Body of pancreas (tissue), 4 donors: Measurements from ENCODE around the gene JUN. TPM values are rescaled to one million over a fixed set of nuclear protein-coding genes. Genes with fewer than 3 reads are reported as not detected.

ENCODE experiments used
- ATAC-seq: fragments of 150-250 bp; one replicate; pipeline ENCODE4 v1.9.1; 2016
- DNase-seq, 4 donors: peaks; one replicate each; pipeline ENCODE4 v3.0.0-alpha.2; 2019
- H3K27ac ChIP-seq, 4 donors: fragments of 200-600 bp; sonication (generic); 1 replicate in 3 of 4; 2 replicates in 1 of 4; pipeline versions ENCODE4 v1.5.1 to v1.6.1; 2016 to 2019; ENCODE audit warnings: mild to moderate bottlenecking in 1 of 4, mixed read lengths in 1 of 4, moderate library complexity in 1 of 4
- H3K27me3 ChIP-seq, 2 donors: fragments of 200-600 bp; sonication (generic); one replicate each; pipeline ENCODE4 v1.6.0; 2016; ENCODE audit warnings: mild to moderate bottlenecking in 1 of 2
- H3K36me3 ChIP-seq, 2 donors: fragments of 200-600 bp; sonication (generic); replicated peaks in 1 of 2; 2 replicates each; pipeline ENCODE4 v1.5.1; 2016; ENCODE audit warnings: low read depth in 2 of 2; ENCODE audit not compliant: insufficient read depth in 1 of 2
- H3K4me1 ChIP-seq: fragments of 200-600 bp; sonication (generic); one replicate; pipeline ENCODE4 v1.6.0; 2016
- H3K4me3 ChIP-seq, 2 donors: fragments of 200-600 bp; sonication (generic); 1 replicate in 1 of 2; 2 replicates in 1 of 2; pipeline ENCODE4 v1.5.1; 2016 to 2019
- H3K9me3 ChIP-seq, 3 donors: fragments of 200-600 bp; sonication (generic); 1 replicate in 2 of 3; 2 replicates in 1 of 3; pipeline ENCODE4 v1.5.1; 2016
- POLR2A ChIP-seq, 3 donors: fragments of 450-650 bp; IDR thresholded peaks; one replicate each; pipeline ENCODE4 v1.6.1; 2016; ENCODE audit warnings: antibody characterized with exemption in 3 of 3, mild to moderate bottlenecking in 2 of 3
- WGBS, 2 donors: methylation state at CpG; one replicate each; pipeline ENCODE4 v1.1.5; 2017; 5-methylcytosine and 5-hydroxymethylcytosine counted together
- intact Hi-C: fragments of 100-400 bp; cut with DNase I; formaldehyde crosslinking; loops from one replicate; pipeline ENCODE4 v1.15.1; 2023
- total RNA-seq, 2 donors: library from RNA; depleted of rRNA; stranded (reverse); fragments of >200 nt; gene quantifications; one replicate each; pipeline ENCODE4 v1.1.0, GENCODE V29; 2016
- TF ChIP-seq, protein P1 (sequence below), 7 experiments: fragments of 450-650 bp in 4 of 7; fragments of 200-600 bp in 3 of 7; sonication (generic) in 3 of 7; IDR thresholded peaks; one replicate each; pipeline ENCODE4 v1.5.1; 2016 to 2019; ENCODE audit warnings: antibody characterized with exemption in 7 of 7

JUN gene
- total RNA-seq, 2 donors from 2014 or later, result 320 to 712 TPM

DNA sequence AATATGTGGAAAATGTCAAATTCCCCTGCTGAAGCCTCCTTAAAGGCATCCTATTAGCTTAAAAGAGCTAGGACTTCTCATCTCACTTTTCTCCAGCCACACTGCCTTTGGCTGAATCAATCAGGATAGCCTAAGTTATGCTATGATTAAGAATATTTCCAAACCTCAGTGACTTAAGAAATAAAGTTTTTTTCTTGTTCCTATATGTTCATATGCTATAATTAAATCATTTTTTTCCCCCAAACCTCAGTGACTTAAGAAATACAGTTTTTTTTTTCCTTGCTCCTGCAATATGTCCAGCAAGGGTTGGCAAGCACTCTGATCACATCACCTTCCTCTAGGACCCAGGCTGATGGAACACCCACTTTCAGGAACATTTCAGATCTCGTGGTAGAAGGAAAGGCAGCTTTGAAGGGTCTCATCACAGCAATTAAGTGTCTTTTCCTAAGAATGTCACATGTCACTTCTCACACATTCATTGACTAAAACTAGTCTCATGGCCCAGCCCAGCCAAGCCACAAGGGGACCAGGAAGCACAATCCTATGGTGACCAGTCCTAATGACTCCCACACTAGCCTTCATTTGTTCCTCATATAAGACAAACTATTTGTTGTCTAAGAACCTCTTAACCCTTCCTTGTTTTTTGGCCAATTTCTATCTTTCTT, 6.3 kb upstream of the JUN start:
- no peak overlapping the region for H3K4me3 ChIP-seq
- no peak overlapping the region for H3K27ac ChIP-seq
- no peaks in the 10 kb centered on the region for H3K27me3 ChIP-seq
- TF ChIP-seq, protein P1, sequence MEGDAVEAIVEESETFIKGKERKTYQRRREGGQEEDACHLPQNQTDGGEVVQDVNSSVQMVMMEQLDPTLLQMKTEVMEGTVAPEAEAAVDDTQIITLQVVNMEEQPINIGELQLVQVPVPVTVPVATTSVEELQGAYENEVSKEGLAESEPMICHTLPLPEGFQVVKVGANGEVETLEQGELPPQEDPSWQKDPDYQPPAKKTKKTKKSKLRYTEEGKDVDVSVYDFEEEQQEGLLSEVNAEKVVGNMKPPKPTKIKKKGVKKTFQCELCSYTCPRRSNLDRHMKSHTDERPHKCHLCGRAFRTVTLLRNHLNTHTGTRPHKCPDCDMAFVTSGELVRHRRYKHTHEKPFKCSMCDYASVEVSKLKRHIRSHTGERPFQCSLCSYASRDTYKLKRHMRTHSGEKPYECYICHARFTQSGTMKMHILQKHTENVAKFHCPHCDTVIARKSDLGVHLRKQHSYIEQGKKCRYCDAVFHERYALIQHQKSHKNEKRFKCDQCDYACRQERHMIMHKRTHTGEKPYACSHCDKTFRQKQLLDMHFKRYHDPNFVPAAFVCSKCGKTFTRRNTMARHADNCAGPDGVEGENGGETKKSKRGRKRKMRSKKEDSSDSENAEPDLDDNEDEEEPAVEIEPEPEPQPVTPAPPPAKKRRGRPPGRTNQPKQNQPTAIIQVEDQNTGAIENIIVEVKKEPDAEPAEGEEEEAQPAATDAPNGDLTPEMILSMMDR (IDR thresholded peaks at IDR 0.05), result no peak
- no peak for TF ChIP-seq POLR2A (IDR thresholded peaks at IDR 0.05)
- 67 to 88% methylated on average over 1 of the region's 1 CpG for WGBS, 2 donors
- no peak for DNase-seq
- peaks cover 12% of the 10 kb centered on the region for H3K4me1 ChIP-seq
- no peaks in the 10 kb centered on the region for H3K9me3 ChIP-seq
- no peaks in the 10 kb centered on the region for H3K36me3 ChIP-seq
- intact Hi-C loops, result no loop called here
- no peak for ATAC-seq

DNA sequence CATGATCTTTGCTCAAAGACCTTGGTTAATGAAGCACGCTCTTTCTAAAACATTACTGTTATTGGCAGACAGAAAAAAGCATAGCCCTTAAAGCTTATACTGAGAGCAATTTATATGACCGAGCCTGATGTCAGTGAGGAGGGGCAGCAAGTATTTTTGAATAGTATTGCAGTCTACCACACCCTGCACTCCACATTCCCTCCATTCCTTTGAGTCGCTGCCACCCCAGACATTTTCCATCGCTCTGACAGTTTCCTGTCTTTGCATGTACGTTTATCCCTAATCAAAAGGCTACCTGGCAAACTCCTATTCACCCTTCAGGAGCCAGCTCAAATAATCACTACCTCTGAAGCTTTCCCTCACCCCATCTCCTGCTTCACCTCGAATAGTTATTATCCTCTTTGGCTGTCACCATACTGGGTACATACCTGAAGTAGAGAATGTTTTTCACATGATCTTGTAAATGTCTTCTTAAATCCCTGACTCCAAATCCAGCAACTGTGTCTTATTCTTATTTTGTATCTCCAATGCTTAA, 5.5 kb upstream of the JUN start:
- DNase-seq (no peak), ATAC-seq (no peak)
- Histone ChIP-seq H3K4me1 (peaks cover 12% of the 10 kb centered on the region), H3K27ac (no peak overlapping the region), H3K9me3 (no peaks in the 10 kb centered on the region), H3K36me3 (no peaks in the 10 kb centered on the region), H3K4me3 (no peak overlapping the region), H3K27me3 (no peaks in the 10 kb centered on the region)
- WGBS, 2 donors, result 88 to 92% methylated on average over 6 of the region's 6 CpGs
- TF ChIP-seq, protein P1 (IDR thresholded peaks at IDR 0.05), result no peak
- no peak for TF ChIP-seq POLR2A (IDR thresholded peaks at IDR 0.05)
- intact Hi-C loops, result no loop called here

DNA sequence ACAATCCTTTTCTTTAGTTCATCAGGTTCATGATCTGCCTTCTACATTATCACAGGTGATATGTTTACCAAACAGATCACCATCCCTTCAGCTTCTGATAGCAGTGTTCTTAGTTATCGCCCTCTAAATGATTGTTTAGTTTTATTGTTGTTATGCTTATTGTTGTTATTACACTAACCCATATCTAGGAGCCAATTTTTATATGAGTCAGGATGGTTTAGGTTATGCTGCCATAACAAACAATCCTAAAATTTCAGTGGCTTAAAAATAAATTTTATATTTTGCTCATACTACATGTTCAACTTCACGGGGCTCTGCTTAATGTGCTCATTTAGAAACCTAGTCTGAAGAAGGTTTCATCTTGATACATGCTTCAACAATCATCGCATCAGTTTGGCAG, 4.4 kb upstream of the JUN start:
- DNase-seq, result no peak
- Histone ChIP-seq H3K4me3 (no peak overlapping the region), H3K27ac (no peak overlapping the region), H3K9me3 (no peaks in the 10 kb centered on the region), H3K4me1 (peaks cover 12% of the 10 kb centered on the region), H3K36me3 (no peaks in the 10 kb centered on the region), H3K27me3 (no peaks in the 10 kb centered on the region)
- intact Hi-C loops, result no loop called here
- WGBS, 2 donors, result 88 to 96% methylated on average over 3 of the region's 3 CpGs
- ATAC-seq, result no peak
- no peak for TF ChIP-seq POLR2A (IDR thresholded peaks at IDR 0.05)
- TF ChIP-seq, protein P1 (IDR thresholded peaks at IDR 0.05), result no peak

DNA sequence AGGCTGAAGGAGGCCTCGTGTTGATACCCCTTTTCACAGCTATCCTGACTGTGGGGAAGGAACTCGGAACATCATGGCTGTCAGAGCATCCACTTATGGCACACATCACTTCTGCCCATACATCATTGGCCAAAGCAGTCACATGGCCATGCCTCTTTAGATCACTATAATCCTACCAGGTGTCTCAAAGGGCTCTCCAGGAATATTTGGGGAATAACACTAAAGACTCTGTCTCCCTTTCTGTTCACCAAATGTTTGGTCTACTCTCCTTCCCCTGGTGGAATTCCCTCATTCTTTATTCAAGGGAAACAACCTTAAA, 3.0 kb upstream of the JUN start:
- Histone ChIP-seq H3K4me1 (peaks cover 12% of the 10 kb centered on the region), H3K27me3 (no peaks in the 10 kb centered on the region), H3K36me3 (no peaks in the 10 kb centered on the region), H3K9me3 (no peaks in the 10 kb centered on the region), H3K27ac (peak overlapping the region in 3 of 4 donors; percentile 96 to 100 (median 99)), H3K4me3 (no peak overlapping the region)
- TF ChIP-seq, protein P1 (IDR thresholded peaks at IDR 0.05), result no peak
- no peak for TF ChIP-seq POLR2A (IDR thresholded peaks at IDR 0.05)
- intact Hi-C loops, result no loop called here
- WGBS, 2 donors, result 78 to 91% methylated on average over 2 of the region's 2 CpGs
- no peak for DNase-seq
- ATAC-seq, result no peak
